Keratinocyte (primary cell): ENCODE results near the gene KLHL25. TPM values are rescaled to one million over a fixed set of nuclear protein-coding genes. Genes with fewer than 3 reads are reported as not detected.

Experiments used
- DNase-seq: peaks from one replicate; pipeline ENCODE4 v3.0.0-alpha.2; 2011; ENCODE audit warnings: low read depth, missing footprints, low spot score
- FAIRE-seq: peaks from 2 replicates; lab custom pipeline; 2011; peaks lifted over from hg19 to GRCh38; lab: Jason Lieb, UNC
- H2AFZ ChIP-seq: 2 replicates; pipeline ENCODE4 v1.6.0; 2012; ENCODE audit warnings: low read length, control low read depth, inconsistent platforms; ENCODE audit not compliant: control insufficient read depth
- H3K27ac ChIP-seq: 2 replicates; pipeline ENCODE4 v1.5.1; 2011; ENCODE audit warnings: low read length; ENCODE audit not compliant: control insufficient read depth, insufficient read depth
- H3K27me3 ChIP-seq: 3 replicates; pipeline ENCODE4 v1.6.0; 2011; ENCODE audit warnings: low read length; ENCODE audit not compliant: control insufficient read depth, insufficient read depth; ENCODE audit errors: extremely low read depth
- H3K36me3 ChIP-seq, 2 experiments: 2 replicates in 1 of 2; 3 replicates in 1 of 2; pipeline ENCODE4 v1.5.1; 2011; ENCODE audit warnings: low read length in 2 of 2, mild to moderate bottlenecking in 1 of 2; ENCODE audit not compliant: control insufficient read depth in 2 of 2, insufficient read depth in 2 of 2; ENCODE audit errors: extremely low read depth in 1 of 2
- H3K4me1 ChIP-seq: 3 replicates; pipeline ENCODE4 v1.5.1; 2011; ENCODE audit warnings: low read length; ENCODE audit not compliant: control insufficient read depth, insufficient read depth; ENCODE audit errors: extremely low read depth
- H3K4me2 ChIP-seq: 3 replicates; pipeline ENCODE4 v1.6.0; 2011; ENCODE audit warnings: low read depth, low read length; ENCODE audit not compliant: control insufficient read depth, insufficient read depth; ENCODE audit errors: extremely low read depth
- H3K4me3 ChIP-seq, 3 experiments: fragments of 200-600 bp in 1 of 3; sonication (generic) in 1 of 3; 2 replicates in 2 of 3; 3 replicates in 1 of 3; pipeline ENCODE4 v1.5.1; 2011 to 2016; ENCODE audit warnings: low read length in 3 of 3, mild to moderate bottlenecking in 3 of 3, control low read depth in 2 of 3, inconsistent platforms in 1 of 3, low read depth in 1 of 3, mixed read lengths in 1 of 3, mixed run types in 1 of 3, moderate library complexity in 1 of 3; ENCODE audit not compliant: control insufficient read depth in 2 of 3, insufficient read depth in 2 of 3; ENCODE audit errors: extremely low read depth in 1 of 3
- H3K79me2 ChIP-seq: 2 replicates; pipeline ENCODE4 v1.6.0; 2012; ENCODE audit warnings: low read length; ENCODE audit not compliant: control insufficient read depth, insufficient read depth
- H3K9ac ChIP-seq: 3 replicates; pipeline ENCODE4 v1.6.0; 2011; ENCODE audit warnings: low read length; ENCODE audit not compliant: control insufficient read depth, insufficient read depth; ENCODE audit errors: extremely low read depth
- H3K9me1 ChIP-seq: 3 replicates; pipeline ENCODE4 v1.6.0; 2011; ENCODE audit warnings: low read length; ENCODE audit not compliant: control insufficient read depth, insufficient read depth; ENCODE audit errors: extremely low read depth
- H3K9me3 ChIP-seq: 2 replicates; pipeline ENCODE4 v1.5.1; 2012; ENCODE audit warnings: low read depth, low read length; ENCODE audit not compliant: control insufficient read depth
- H4K20me1 ChIP-seq: 3 replicates; pipeline ENCODE4 v1.6.0; 2011; ENCODE audit warnings: low read length; ENCODE audit not compliant: control insufficient read depth, insufficient read depth; ENCODE audit errors: extremely low read depth
- EZH2 ChIP-seq: IDR thresholded peaks from one replicate; pipeline ENCODE4 v1.6.1; 2012; ENCODE audit warnings: inconsistent platforms, mild to moderate bottlenecking, low read length, moderate library complexity
- dilution Hi-C: fragments of 300-500 bp; cut with MboI; formaldehyde crosslinking; loops from one replicate; pipeline ENCODE4 v1.7.0; 2020; ENCODE audit warnings: low sequenced_read_pairs; ENCODE audit not compliant: extremely low pct_ligation_motif_present
- polyA plus RNA-seq, 5 experiments: library from polyadenylated mRNA; depleted of rRNA in 3 of 5; stranded (reverse) in 3 of 5; stranded (forward) in 1 of 5; unstranded in 1 of 5; fragments of >200 nt; gene quantifications; 1 replicate in 1 of 5; 2 replicates in 3 of 5; 3 replicates in 1 of 5; pipeline versions ENCODE4 v1.2.1 to v1.2.3, GENCODE V29; 2011 to 2012; ENCODE audit warnings: missing spikeins in 2 of 5, low read depth in 1 of 5, low replicate concordance in 1 of 5
- TF ChIP-seq, protein P1 (sequence below), 3 experiments: IDR thresholded peaks in 1 of 3; conservative IDR thresholded peaks in 1 of 3; optimal IDR thresholded peaks in 1 of 3; 2 replicates in 2 of 3; 3 replicates in 1 of 3; pipeline versions ENCODE3 to v1.5.1; 2011; ENCODE audit warnings: low read length in 3 of 3, mild to moderate bottlenecking in 3 of 3, moderate library complexity in 2 of 3, control low read depth in 1 of 3, inconsistent platforms in 1 of 3; ENCODE audit not compliant: insufficient read depth in 2 of 3; ENCODE audit errors: extremely low read depth in 1 of 3

Gene KLHL25
- polyA plus RNA-seq, 1 donor (not counting 4 experiments of a cell fraction or from before 2014, with no cell fraction given), result 2.1 TPM

GRCh38 chr15:85741021-85741421 lies 53.7 kb downstream of the KLHL25 start:
- FAIRE-seq (no peak), DNase-seq (no peak)
- Histone ChIP-seq H3K4me3 (no peak overlapping the region), H3K4me1 (no peaks in the 10 kb centered on the region), H3K27me3 (no peaks in the 10 kb centered on the region), H3K9me3 (no peaks in the 10 kb centered on the region), H3K79me2 (no peaks in the 10 kb centered on the region), H3K9ac (no peak overlapping the region), H3K27ac (no peak overlapping the region), H3K4me2 (no peak overlapping the region), H3K36me3 (peaks cover 18 to 31% of the 10 kb centered on the region in 2 experiments), H3K9me1 (no peaks in the 10 kb centered on the region), H2AFZ (no peak overlapping the region), H4K20me1 (no peaks in the 10 kb centered on the region)
- no peak for TF ChIP-seq EZH2
- TF ChIP-seq, protein P1, sequence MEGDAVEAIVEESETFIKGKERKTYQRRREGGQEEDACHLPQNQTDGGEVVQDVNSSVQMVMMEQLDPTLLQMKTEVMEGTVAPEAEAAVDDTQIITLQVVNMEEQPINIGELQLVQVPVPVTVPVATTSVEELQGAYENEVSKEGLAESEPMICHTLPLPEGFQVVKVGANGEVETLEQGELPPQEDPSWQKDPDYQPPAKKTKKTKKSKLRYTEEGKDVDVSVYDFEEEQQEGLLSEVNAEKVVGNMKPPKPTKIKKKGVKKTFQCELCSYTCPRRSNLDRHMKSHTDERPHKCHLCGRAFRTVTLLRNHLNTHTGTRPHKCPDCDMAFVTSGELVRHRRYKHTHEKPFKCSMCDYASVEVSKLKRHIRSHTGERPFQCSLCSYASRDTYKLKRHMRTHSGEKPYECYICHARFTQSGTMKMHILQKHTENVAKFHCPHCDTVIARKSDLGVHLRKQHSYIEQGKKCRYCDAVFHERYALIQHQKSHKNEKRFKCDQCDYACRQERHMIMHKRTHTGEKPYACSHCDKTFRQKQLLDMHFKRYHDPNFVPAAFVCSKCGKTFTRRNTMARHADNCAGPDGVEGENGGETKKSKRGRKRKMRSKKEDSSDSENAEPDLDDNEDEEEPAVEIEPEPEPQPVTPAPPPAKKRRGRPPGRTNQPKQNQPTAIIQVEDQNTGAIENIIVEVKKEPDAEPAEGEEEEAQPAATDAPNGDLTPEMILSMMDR (optimal IDR thresholded peaks at IDR 0.05 in 1 of 3, IDR thresholded peaks at IDR 0.05 in 1 of 3, conservative IDR thresholded peaks at IDR 0.05 in 1 of 3; ENCODE audit: extremely low read depth in 1 of 3, insufficient read depth in 2 of 3, low read length in 3 of 3), result no peak
- dilution Hi-C loops, result no loop called here

- FAIRE-seq (no peak), DNase-seq (no peak)
- Histone ChIP-seq H4K20me1 (no peaks in the 10 kb centered on the region), H3K27ac (no peak overlapping the region), H3K27me3 (no peaks in the 10 kb centered on the region), H2AFZ (no peak overlapping the region), H3K4me1 (no peaks in the 10 kb centered on the region), H3K79me2 (no peaks in the 10 kb centered on the region), H3K4me2 (no peak overlapping the region), H3K9me1 (no peaks in the 10 kb centered on the region), H3K36me3 (peaks cover 12 to 20% of the 10 kb centered on the region in 2 experiments), H3K4me3 (no peak overlapping the region), H3K9ac (no peak overlapping the region), H3K9me3 (peaks cover 3% of the 10 kb centered on the region)
- dilution Hi-C loops, result no loop called here
- TF ChIP-seq, protein P1 (optimal IDR thresholded peaks at IDR 0.05 in 1 of 3, IDR thresholded peaks at IDR 0.05 in 1 of 3, conservative IDR thresholded peaks at IDR 0.05 in 1 of 3; ENCODE audit: extremely low read depth in 1 of 3, insufficient read depth in 2 of 3, low read length in 3 of 3), result no peak
- TF ChIP-seq EZH2, result no peak
These were observed 57.7 kb downstream of the KLHL25 start for GRCh38 chr15:85737061-85737460.
